K562 (cell line): Measurements from ENCODE around the gene MRPL54. TPM values are rescaled to one million over a fixed set of nuclear protein-coding genes. Genes with fewer than 3 reads are reported as not detected.

Experiments
- ADNP ChIP-seq: fragments of 200-800 bp; sonication (Bioruptor generic); IDR thresholded peaks from 2 replicates; pipeline ENCODE4 v1.6.1; 2016; ENCODE audit warnings: missing genetic modification characterization, missing compliant biosample characterization
- ARNT ChIP-seq, 2 experiments: fragments of 450-650 bp; IDR thresholded peaks; 2 replicates each; pipeline ENCODE4 v1.6.1; 2016; ENCODE audit warnings: mild to moderate bottlenecking in 1 of 2
- BCOR ChIP-seq: fragments of 450-650 bp; IDR thresholded peaks from 2 replicates; pipeline ENCODE4 v1.6.1; 2016
- CBFA2T3 ChIP-seq: fragments of 450-650 bp; IDR thresholded peaks from 2 replicates; pipeline ENCODE4 v1.6.1; 2017
- DACH1 ChIP-seq: fragments of 450-650 bp; IDR thresholded peaks from 2 replicates; pipeline ENCODE4 v1.6.1; 2018; ENCODE audit not compliant: partially characterized antibody
- ETV1 ChIP-seq: fragments of 450-650 bp; conservative IDR thresholded peaks from 2 replicates; pipeline ENCODE4 v1.6.1; 2016; ENCODE audit warnings: missing genetic modification characterization, control low read depth, low read depth, missing compliant biosample characterization
- ETV5 ChIP-seq: sonication (generic); formaldehyde crosslinking; IDR thresholded peaks from 2 replicates; pipeline ENCODE4 v1.4.0; 2020; ENCODE audit warnings: low read depth, mild to moderate bottlenecking, missing genetic modification reagents
- FOXM1 ChIP-seq, 2 experiments: fragments of 450-650 bp in 1 of 2; sonication (generic) in 1 of 2; formaldehyde crosslinking in 1 of 2; IDR thresholded peaks; 2 replicates each; pipeline versions ENCODE4 v1.6.1 to v1.9.0; 2017 to 2022; ENCODE audit warnings: low read depth in 2 of 2, mild to moderate bottlenecking in 2 of 2, missing genetic modification reagents in 1 of 2, moderate library complexity in 1 of 2
- HDAC3 ChIP-seq: fragments of 450-650 bp; IDR thresholded peaks from 2 replicates; pipeline ENCODE4 v1.6.1; 2018; ENCODE audit warnings: borderline replicate concordance, mild to moderate bottlenecking, moderate library complexity; ENCODE audit not compliant: partially characterized antibody
- KDM1A ChIP-seq, 2 experiments: fragments of 450-650 bp; IDR thresholded peaks; 2 replicates each; pipeline ENCODE4 v1.6.1; 2016; ENCODE audit warnings: mild to moderate bottlenecking in 2 of 2
- KDM5B ChIP-seq: fragments of 200-600 bp; sonication (generic); IDR thresholded peaks from 2 replicates; pipeline ENCODE4 v1.6.1; 2012; ENCODE audit warnings: low read depth, mild to moderate bottlenecking, moderate library complexity, low read length, control low read depth, inconsistent platforms; ENCODE audit not compliant: insufficient replicate concordance
- MEIS2 ChIP-seq: fragments of 450-650 bp; IDR thresholded peaks from 2 replicates; pipeline ENCODE4 v1.6.1; 2014; ENCODE audit warnings: mild to moderate bottlenecking; ENCODE audit not compliant: partially characterized antibody
- PTTG1 ChIP-seq: fragments of 450-650 bp; IDR thresholded peaks from 2 replicates; pipeline ENCODE4 v1.6.1; 2016; ENCODE audit warnings: low read depth, mild to moderate bottlenecking, missing genetic modification characterization, missing compliant biosample characterization
- RBBP5 ChIP-seq: fragments of 200-600 bp; sonication (generic); IDR thresholded peaks from 2 replicates; pipeline ENCODE4 v1.6.1; 2012; ENCODE audit warnings: borderline replicate concordance, mild to moderate bottlenecking, low read length, control low read depth, inconsistent platforms; ENCODE audit not compliant: insufficient read depth, poor library complexity, severe bottlenecking
- RBM25 ChIP-seq: fragments of 200-400 bp; formaldehyde crosslinking; IDR thresholded peaks from 2 replicates; pipeline ENCODE4 v1.6.1; 2018; ENCODE audit warnings: low read length, low read depth, moderate library complexity; ENCODE audit not compliant: severe bottlenecking
- RCOR1 ChIP-seq, 2 experiments: IDR thresholded peaks; 2 replicates each; pipeline ENCODE4 v1.6.1; 2012; ENCODE audit warnings: low read depth in 2 of 2, low read length in 2 of 2, borderline replicate concordance in 1 of 2, improper control_type of control experiment in 1 of 2
- SMAD4 ChIP-seq: fragments of 250-450 bp; sonication (Bioruptor Pico); conservative IDR thresholded peaks from 2 replicates; pipeline ENCODE4 v1.8.0; 2021; ENCODE audit warnings: inconsistent platforms, mild to moderate bottlenecking, moderate library complexity
- SPI1 ChIP-seq: IDR thresholded peaks from 2 replicates; pipeline ENCODE4 v1.6.1; 2011; ENCODE audit warnings: low read depth, low read length, control low read depth, borderline replicate concordance
- TGIF2 ChIP-seq: sonication (generic); formaldehyde crosslinking; IDR thresholded peaks from 2 replicates; pipeline ENCODE4 v1.8.1; 2022; ENCODE audit warnings: mild to moderate bottlenecking, missing genetic modification reagents, moderate library complexity
- ZNF217 ChIP-seq: sonication (generic); formaldehyde crosslinking; IDR thresholded peaks from 2 replicates; pipeline ENCODE4 v1.8.0; 2022; ENCODE audit warnings: mild to moderate bottlenecking, missing genetic modification reagents
- ZNF445 ChIP-seq: fragments of 250-450 bp; sonication (Bioruptor Pico); IDR thresholded peaks from 2 replicates; pipeline ENCODE4 v1.4.0; 2020; ENCODE audit warnings: low read depth, mild to moderate bottlenecking, moderate library complexity
- polyA plus RNA-seq, 8 experiments: library from polyadenylated mRNA; depleted of rRNA in 4 of 8; stranded (reverse) in 5 of 8; unstranded in 3 of 8; fragments of >200 nt; fragmentation: Nextera tagmentation in 2 of 8; fragmentation: Illumina TruSeq in 1 of 8; extraction: Ambion mirVana in 2 of 8; extraction: Trizol in 1 of 8; gene quantifications; 2 replicates each; pipeline versions ENCODE4 v1.2.1 to v1.2.3, GENCODE V29; 2011 to 2014; ENCODE audit warnings: inconsistent platforms in 1 of 8, missing spikeins in 1 of 8
- total RNA-seq, 7 experiments: library from RNA; depleted of rRNA in 6 of 7; stranded (reverse); fragments of >200 nt in 6 of 7; fragmentation: Illumina TruSeq in 2 of 7; extraction: Trizol in 2 of 7; gene quantifications; 2 replicates each; pipeline versions ENCODE4 v1.2.1 to v1.2.3, GENCODE V29; 2011 to 2021; ENCODE audit warnings: low replicate concordance in 1 of 7
- TF ChIP-seq, protein P1 (sequence below): fragments of 450-650 bp; IDR thresholded peaks from 2 replicates; pipeline ENCODE4 v1.6.1; 2016; ENCODE audit warnings: antibody characterized with exemption
- TF ChIP-seq, protein P2 (sequence below): fragments of 450-650 bp; IDR thresholded peaks from 2 replicates; pipeline ENCODE4 v1.6.1; 2016
- TF ChIP-seq, protein P3 (sequence below), 2 experiments: fragments of 450-650 bp; conservative IDR thresholded peaks; 2 replicates each; pipeline ENCODE4 v1.6.1; 2017; ENCODE audit warnings: mild to moderate bottlenecking in 2 of 2, moderate library complexity in 2 of 2

Gene MRPL54
- total and polyA plus RNA-seq, 9 of the 15 experiments (the other 6 are each of a cell fraction or from before 2014, with no cell fraction given): 3.5 to 120 (median 56.9) TPM

DNA sequence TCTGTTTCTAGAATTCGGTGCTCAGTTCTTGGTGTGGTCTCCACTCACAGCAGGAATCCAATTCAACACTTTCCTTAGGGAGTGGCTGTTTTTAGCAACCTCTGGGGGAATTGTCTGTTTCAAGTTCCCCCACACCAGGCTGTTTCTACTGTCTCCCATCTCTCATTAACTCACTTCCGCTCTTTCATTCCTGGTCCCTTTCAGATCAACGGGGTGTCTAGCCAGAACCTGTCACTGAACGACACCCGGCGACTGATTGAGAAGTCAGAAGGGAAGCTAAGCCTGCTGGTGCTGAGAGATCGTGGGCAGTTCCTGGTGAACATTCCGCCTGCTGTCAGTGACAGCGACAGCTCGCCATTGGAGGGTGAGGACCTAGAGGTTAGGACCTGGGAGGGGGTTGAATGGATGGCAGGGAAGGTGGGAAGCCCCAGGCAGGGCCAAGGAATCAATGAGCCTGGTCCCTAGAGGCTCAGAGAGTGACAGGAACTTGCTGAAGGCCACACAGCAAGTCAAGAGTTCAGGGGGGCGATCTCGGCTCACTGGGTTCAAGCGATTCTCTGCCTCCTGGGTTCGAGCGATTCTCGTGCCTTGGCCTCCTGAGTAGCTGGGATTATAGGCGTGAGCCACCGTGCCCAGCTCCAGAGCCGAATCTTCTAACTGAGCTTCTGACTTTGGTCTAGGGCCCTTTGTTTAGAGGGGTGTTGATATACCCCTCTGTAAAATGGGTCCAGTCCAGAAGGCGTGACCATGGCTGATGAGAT, 28.8 kb upstream of the MRPL54 start (continued):
- TF ChIP-seq RCOR1 (IDR thresholded peaks at IDR 0.05; ENCODE audit: borderline replicate concordance in 1 of 2, low read depth in 2 of 2, low read length in 2 of 2) (0 out of 4 replicates have a peak, but pooled peaks of 1 of the 2 experiments have one; percentile 7), MEIS2 (peak; percentile 70), ZNF445 (no peak), CBFA2T3 (peak; percentile 45), ETV1 (peak; percentile 76), ETV5 (CRISPR knock-in tag) (0 out of 2 replicates have a peak, but pooled peaks have one; percentile 42), PTTG1 (tag) (no peak), BCOR (peak; percentile 91), TGIF2 (CRISPR knock-in tag) (no peak), DACH1 (peak; percentile 30), SMAD4 (CRISPR knock-in tag) (0 out of 2 replicates have a peak, but pooled peaks have one; percentile 41), RBBP5 (no peak), KDM1A (IDR thresholded peaks at IDR 0.05) (peak; percentile 25 to 72; a peak in 3 of 4 replicates), HDAC3 (no peak), ADNP (tag) (peak; percentile 70; the same call in 1 of the 2 replicates), KDM5B (no peak), SPI1 (peak; percentile 87), FOXM1 (IDR thresholded peaks at IDR 0.05; ENCODE audit: low read depth) (0 out of 2 replicates have a peak, but pooled peaks have one; percentile 12), FOXM1 (CRISPR knock-in tag; IDR thresholded peaks at IDR 0.05; ENCODE audit: low read depth) (no peak), ZNF217 (CRISPR knock-in tag) (no peak), ARNT (IDR thresholded peaks at IDR 0.05) (peak in 1 of 2 experiments; percentile 47; a peak in 1 of 4 replicates), RBM25 (peak; percentile 86)
- TF ChIP-seq, protein P1, sequence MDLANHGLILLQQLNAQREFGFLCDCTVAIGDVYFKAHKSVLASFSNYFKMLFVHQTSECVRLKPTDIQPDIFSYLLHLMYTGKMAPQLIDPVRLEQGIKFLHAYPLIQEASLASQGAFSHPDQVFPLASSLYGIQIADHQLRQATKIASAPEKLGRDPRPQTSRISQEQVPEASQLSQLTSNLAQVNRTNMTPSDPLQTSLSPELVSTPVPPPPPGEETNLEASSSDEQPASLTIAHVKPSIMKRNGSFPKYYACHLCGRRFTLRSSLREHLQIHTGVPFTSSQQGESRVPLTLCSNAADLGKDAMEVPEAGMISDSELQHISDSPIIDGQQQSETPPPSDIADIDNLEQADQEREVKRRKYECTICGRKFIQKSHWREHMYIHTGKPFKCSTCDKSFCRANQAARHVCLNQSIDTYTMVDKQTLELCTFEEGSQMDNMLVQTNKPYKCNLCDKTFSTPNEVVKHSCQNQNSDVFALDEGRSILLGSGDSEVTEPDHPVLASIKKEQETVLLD: 0 out of 2 replicates have a peak, but pooled peaks have one; percentile 14
- TF ChIP-seq, protein P2, sequence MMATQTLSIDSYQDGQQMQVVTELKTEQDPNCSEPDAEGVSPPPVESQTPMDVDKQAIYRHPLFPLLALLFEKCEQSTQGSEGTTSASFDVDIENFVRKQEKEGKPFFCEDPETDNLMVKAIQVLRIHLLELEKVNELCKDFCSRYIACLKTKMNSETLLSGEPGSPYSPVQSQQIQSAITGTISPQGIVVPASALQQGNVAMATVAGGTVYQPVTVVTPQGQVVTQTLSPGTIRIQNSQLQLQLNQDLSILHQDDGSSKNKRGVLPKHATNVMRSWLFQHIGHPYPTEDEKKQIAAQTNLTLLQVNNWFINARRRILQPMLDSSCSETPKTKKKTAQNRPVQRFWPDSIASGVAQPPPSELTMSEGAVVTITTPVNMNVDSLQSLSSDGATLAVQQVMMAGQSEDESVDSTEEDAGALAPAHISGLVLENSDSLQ: peak; percentile 55
- TF ChIP-seq, protein P3, sequence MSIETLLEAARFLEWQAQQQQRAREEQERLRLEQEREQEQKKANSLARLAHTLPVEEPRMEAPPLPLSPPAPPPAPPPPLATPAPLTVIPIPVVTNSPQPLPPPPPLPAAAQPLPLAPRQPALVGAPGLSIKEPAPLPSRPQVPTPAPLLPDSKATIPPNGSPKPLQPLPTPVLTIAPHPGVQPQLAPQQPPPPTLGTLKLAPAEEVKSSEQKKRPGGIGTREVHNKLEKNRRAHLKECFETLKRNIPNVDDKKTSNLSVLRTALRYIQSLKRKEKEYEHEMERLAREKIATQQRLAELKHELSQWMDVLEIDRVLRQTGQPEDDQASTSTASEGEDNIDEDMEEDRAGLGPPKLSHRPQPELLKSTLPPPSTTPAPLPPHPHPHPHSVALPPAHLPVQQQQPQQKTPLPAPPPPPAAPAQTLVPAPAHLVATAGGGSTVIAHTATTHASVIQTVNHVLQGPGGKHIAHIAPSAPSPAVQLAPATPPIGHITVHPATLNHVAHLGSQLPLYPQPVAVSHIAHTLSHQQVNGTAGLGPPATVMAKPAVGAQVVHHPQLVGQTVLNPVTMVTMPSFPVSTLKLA (conservative IDR thresholded peaks at IDR 0.05): peak in 1 of 2 experiments; percentile 31; a peak in 1 of 4 replicates
